ENCODE results near the gene P2RX5.
"Not testable (repeated sequence)": the region's sequence is repeated elsewhere in the genome, so short reads cannot be mapped to it uniquely, and the experiment has no call there.

P2RX5 gene

GRCh38 chr17:3708366-3708765 is 12.4 kb upstream of the P2RX5 start:
- Histone ChIP-seq H3K27me3 (ENCODE audit: control insufficient read depth, insufficient read depth, low read length) (no peaks in the 10 kb centered on the region), H3K9me3 (ENCODE audit: control insufficient read depth, insufficient read depth, low read length) (no peaks in the 10 kb centered on the region), H3K9ac (ENCODE audit: low read depth, low read length) (no peak overlapping the region), H3K4me1 (ENCODE audit: control insufficient read depth, insufficient read depth, low read length) (no peaks in the 10 kb centered on the region), H3K4me3 (ENCODE audit: low read depth, low read length) (no peak overlapping the region), H3K36me3 (ENCODE audit: control insufficient read depth, insufficient read depth, low read length) (no peaks in the 10 kb centered on the region)

- not testable (repeated sequence) for H3K36me3 ChIP-seq (ENCODE audit: control insufficient read depth, insufficient read depth, low read length)
Measured at GRCh38 chr17:3705718-3705984, 9.7 kb upstream of the P2RX5 start.

GRCh38 chr17:3704931-3705717 is 9.2 kb upstream of the P2RX5 start:
- Histone ChIP-seq H3K9me3 (ENCODE audit: control insufficient read depth, insufficient read depth, low read length) (no peaks in the 10 kb centered on the region), H3K36me3 (ENCODE audit: control insufficient read depth, insufficient read depth, low read length) (no peaks in the 10 kb centered on the region), H3K27me3 (ENCODE audit: control insufficient read depth, insufficient read depth, low read length) (no peaks in the 10 kb centered on the region), H3K9ac (ENCODE audit: low read depth, low read length) (no peak overlapping the region), H3K4me3 (ENCODE audit: low read depth, low read length) (no peak overlapping the region), H3K4me1 (ENCODE audit: control insufficient read depth, insufficient read depth, low read length) (no peaks in the 10 kb centered on the region)

More at GRCh38 chr17:3705718-3705984, 9.7 kb upstream of the P2RX5 start:
- not testable (repeated sequence) for H3K4me1 ChIP-seq (ENCODE audit: control insufficient read depth, insufficient read depth, low read length); H3K4me3 ChIP-seq (ENCODE audit: low read depth, low read length); H3K27me3 ChIP-seq (ENCODE audit: control insufficient read depth, insufficient read depth, low read length); H3K9ac ChIP-seq (ENCODE audit: low read depth, low read length); H3K9me3 ChIP-seq (ENCODE audit: control insufficient read depth, insufficient read depth, low read length)

GRCh38 chr17:3702041-3702539 is 6.1 kb upstream of the P2RX5 start:
- H3K27me3 ChIP-seq (ENCODE audit: control insufficient read depth, insufficient read depth, low read length); H3K9ac ChIP-seq (ENCODE audit: low read depth, low read length); H3K4me3 ChIP-seq (ENCODE audit: low read depth, low read length); H3K9me3 ChIP-seq (ENCODE audit: control insufficient read depth, insufficient read depth, low read length); H3K4me1 ChIP-seq (ENCODE audit: control insufficient read depth, insufficient read depth, low read length); H3K36me3 ChIP-seq (ENCODE audit: control insufficient read depth, insufficient read depth, low read length): not testable (repeated sequence)

GRCh38 chr17:3699951-3700350 is 4.0 kb upstream of the P2RX5 start:
- Histone ChIP-seq H3K27me3 (ENCODE audit: control insufficient read depth, insufficient read depth, low read length) (peaks cover 19% of the 10 kb centered on the region), H3K4me1 (ENCODE audit: control insufficient read depth, insufficient read depth, low read length) (no peaks in the 10 kb centered on the region), H3K9me3 (ENCODE audit: control insufficient read depth, insufficient read depth, low read length) (no peaks in the 10 kb centered on the region), H3K36me3 (ENCODE audit: control insufficient read depth, insufficient read depth, low read length) (no peaks in the 10 kb centered on the region), H3K9ac (ENCODE audit: low read depth, low read length) (no peak overlapping the region), H3K4me3 (ENCODE audit: low read depth, low read length) (no peak overlapping the region)

GRCh38 chr17:3698139-3698538 is 2.2 kb upstream of the P2RX5 start:
- H3K9me3 ChIP-seq (ENCODE audit: control insufficient read depth, insufficient read depth, low read length): no peaks in the 10 kb centered on the region
- no peaks in the 10 kb centered on the region for H3K4me1 ChIP-seq (ENCODE audit: control insufficient read depth, insufficient read depth, low read length)
- H3K36me3 ChIP-seq (ENCODE audit: control insufficient read depth, insufficient read depth, low read length): no peaks in the 10 kb centered on the region
- peaks cover 25% of the 10 kb centered on the region for H3K27me3 ChIP-seq (ENCODE audit: control insufficient read depth, insufficient read depth, low read length)
- H3K9ac ChIP-seq (ENCODE audit: low read depth, low read length): no peak overlapping the region
- no peak overlapping the region for H3K4me3 ChIP-seq (ENCODE audit: low read depth, low read length)

- Histone ChIP-seq H3K9me3 (ENCODE audit: control insufficient read depth, insufficient read depth, low read length) (no peaks in the 10 kb centered on the region), H3K36me3 (ENCODE audit: control insufficient read depth, insufficient read depth, low read length) (no peaks in the 10 kb centered on the region), H3K9ac (ENCODE audit: low read depth, low read length) (no peak overlapping the region), H3K4me3 (ENCODE audit: low read depth, low read length) (no peak overlapping the region), H3K4me1 (ENCODE audit: control insufficient read depth, insufficient read depth, low read length) (no peaks in the 10 kb centered on the region), H3K27me3 (ENCODE audit: control insufficient read depth, insufficient read depth, low read length) (peaks cover 25% of the 10 kb centered on the region)
Measured at GRCh38 chr17:3697103-3697476, 1.1 kb upstream of the P2RX5 start.

- H3K36me3 ChIP-seq (ENCODE audit: control insufficient read depth, insufficient read depth, low read length): no peaks in the 10 kb centered on the region
- no peaks in the 10 kb centered on the region for H3K9me3 ChIP-seq (ENCODE audit: control insufficient read depth, insufficient read depth, low read length)
- no peak overlapping the region for H3K9ac ChIP-seq (ENCODE audit: low read depth, low read length)
- peak overlapping the region; percentile 63 for H3K4me3 ChIP-seq (ENCODE audit: low read depth, low read length)
- no peaks in the 10 kb centered on the region for H3K4me1 ChIP-seq (ENCODE audit: control insufficient read depth, insufficient read depth, low read length)
- H3K27me3 ChIP-seq (ENCODE audit: control insufficient read depth, insufficient read depth, low read length): peaks cover 25% of the 10 kb centered on the region
Measured at GRCh38 chr17:3695129-3695722, 729 bp downstream of the P2RX5 start.

- no peaks in the 10 kb centered on the region for H3K9me3 ChIP-seq (ENCODE audit: control insufficient read depth, insufficient read depth, low read length)
- no peaks in the 10 kb centered on the region for H3K4me1 ChIP-seq (ENCODE audit: control insufficient read depth, insufficient read depth, low read length)
- no peak overlapping the region for H3K4me3 ChIP-seq (ENCODE audit: low read depth, low read length)
- peaks cover 25% of the 10 kb centered on the region for H3K27me3 ChIP-seq (ENCODE audit: control insufficient read depth, insufficient read depth, low read length)
- no peak overlapping the region for H3K9ac ChIP-seq (ENCODE audit: low read depth, low read length)
- H3K36me3 ChIP-seq (ENCODE audit: control insufficient read depth, insufficient read depth, low read length): no peaks in the 10 kb centered on the region
Measured at GRCh38 chr17:3693829-3694231, 2.1 kb downstream of the P2RX5 start.

GRCh38 chr17:3693141-3693540 is 2.8 kb downstream of the P2RX5 start:
- Histone ChIP-seq H3K4me1 (ENCODE audit: control insufficient read depth, insufficient read depth, low read length) (no peaks in the 10 kb centered on the region), H3K27me3 (ENCODE audit: control insufficient read depth, insufficient read depth, low read length) (peaks cover 21% of the 10 kb centered on the region), H3K36me3 (ENCODE audit: control insufficient read depth, insufficient read depth, low read length) (no peaks in the 10 kb centered on the region), H3K9ac (ENCODE audit: low read depth, low read length) (no peak overlapping the region), H3K4me3 (ENCODE audit: low read depth, low read length) (no peak overlapping the region), H3K9me3 (ENCODE audit: control insufficient read depth, insufficient read depth, low read length) (no peaks in the 10 kb centered on the region)

GRCh38 chr17:3692346-3692745 is 3.6 kb downstream of the P2RX5 start:
- H3K4me1 ChIP-seq (ENCODE audit: control insufficient read depth, insufficient read depth, low read length): no peaks in the 10 kb centered on the region
- peaks cover 19% of the 10 kb centered on the region for H3K27me3 ChIP-seq (ENCODE audit: control insufficient read depth, insufficient read depth, low read length)
- H3K4me3 ChIP-seq (ENCODE audit: low read depth, low read length): no peak overlapping the region
- H3K9me3 ChIP-seq (ENCODE audit: control insufficient read depth, insufficient read depth, low read length): no peaks in the 10 kb centered on the region
- H3K9ac ChIP-seq (ENCODE audit: low read depth, low read length): no peak overlapping the region
- no peaks in the 10 kb centered on the region for H3K36me3 ChIP-seq (ENCODE audit: control insufficient read depth, insufficient read depth, low read length)

GRCh38 chr17:3691617-3692067 is 4.3 kb downstream of the P2RX5 start:
- Histone ChIP-seq H3K36me3 (ENCODE audit: control insufficient read depth, insufficient read depth, low read length) (no peaks in the 10 kb centered on the region), H3K4me3 (ENCODE audit: low read depth, low read length) (no peak overlapping the region), H3K27me3 (ENCODE audit: control insufficient read depth, insufficient read depth, low read length) (peaks cover 15% of the 10 kb centered on the region), H3K4me1 (ENCODE audit: control insufficient read depth, insufficient read depth, low read length) (no peaks in the 10 kb centered on the region), H3K9ac (ENCODE audit: low read depth, low read length) (no peak overlapping the region), H3K9me3 (ENCODE audit: control insufficient read depth, insufficient read depth, low read length) (no peaks in the 10 kb centered on the region)
